DMS 273 (cell line): ENCODE results near the gene PROX2.
A peak's percentile ranks its signal among the peaks of the same experiment; 100 is the strongest.

ENCODE experiments used
- DNase-seq: peaks from one replicate; lab custom pipeline; 2025; ENCODE audit not compliant: unreplicated experiment; lab: John Stamatoyannopoulos, UW

Gene PROX2, protein sequence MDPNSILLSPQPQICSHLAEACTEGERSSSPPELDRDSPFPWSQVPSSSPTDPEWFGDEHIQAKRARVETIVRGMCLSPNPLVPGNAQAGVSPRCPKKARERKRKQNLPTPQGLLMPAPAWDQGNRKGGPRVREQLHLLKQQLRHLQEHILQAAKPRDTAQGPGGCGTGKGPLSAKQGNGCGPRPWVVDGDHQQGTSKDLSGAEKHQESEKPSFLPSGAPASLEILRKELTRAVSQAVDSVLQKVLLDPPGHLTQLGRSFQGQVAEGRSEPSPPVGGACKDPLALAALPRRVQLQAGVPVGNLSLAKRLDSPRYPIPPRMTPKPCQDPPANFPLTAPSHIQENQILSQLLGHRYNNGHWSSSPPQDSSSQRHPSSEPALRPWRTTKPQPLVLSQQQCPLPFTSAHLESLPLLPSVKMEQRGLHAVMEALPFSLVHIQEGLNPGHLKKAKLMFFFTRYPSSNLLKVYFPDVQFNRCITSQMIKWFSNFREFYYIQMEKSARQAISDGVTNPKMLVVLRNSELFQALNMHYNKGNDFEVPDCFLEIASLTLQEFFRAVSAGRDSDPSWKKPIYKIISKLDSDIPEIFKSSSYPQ

DNA sequence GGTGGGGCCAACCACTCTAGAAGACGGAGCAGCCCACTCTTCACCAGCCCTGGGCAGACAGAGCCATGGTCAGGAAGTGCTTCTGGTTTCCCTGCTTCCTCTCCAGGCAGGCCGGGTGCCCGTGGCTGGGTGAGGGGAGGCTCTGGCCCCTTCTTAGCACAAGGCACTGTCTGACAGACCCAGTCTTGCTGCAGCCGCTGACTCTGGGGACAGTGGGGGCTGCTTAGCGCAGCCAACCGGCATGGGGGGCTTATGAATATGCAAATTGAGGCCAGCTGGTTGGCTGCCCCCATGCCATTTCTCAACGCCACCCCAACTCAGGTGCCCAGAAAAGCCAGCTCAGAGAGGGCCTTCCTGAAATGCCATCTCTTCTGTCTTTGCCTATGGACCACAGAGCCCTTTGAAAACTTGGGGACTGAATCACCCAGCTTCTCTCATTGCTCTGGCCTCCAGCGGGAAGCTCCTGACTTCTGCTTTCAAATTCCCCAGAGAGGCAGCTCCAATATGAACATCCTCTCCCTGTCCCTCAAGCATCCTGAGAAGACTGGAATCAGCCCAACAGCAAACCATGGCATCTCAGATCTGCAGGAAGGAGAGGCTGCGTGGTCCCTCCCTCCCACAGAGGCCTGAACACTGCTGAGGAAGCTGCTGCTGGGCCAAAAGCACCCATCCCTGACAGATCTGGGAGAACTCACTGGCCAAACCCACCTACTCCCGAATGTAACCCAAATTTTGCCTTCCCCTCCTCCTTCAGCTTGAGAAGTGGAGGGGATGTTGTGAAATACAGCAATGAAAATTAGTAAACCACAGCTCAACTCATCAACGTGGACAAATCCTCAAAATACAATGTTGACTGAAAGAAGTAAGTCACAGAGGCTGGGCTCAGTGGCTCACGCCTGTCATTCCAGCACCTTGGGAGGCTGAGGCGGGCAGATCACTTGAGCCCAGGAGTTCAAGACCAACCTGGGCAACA, at the start of gene PROX2:
Gene PROX2 (minus strand): TSS at position 205 of the 973 bp plus-strand sequence. CDS start 12,311 bp downstream, outside the sequence.
- no peak for DNase-seq

DNA sequence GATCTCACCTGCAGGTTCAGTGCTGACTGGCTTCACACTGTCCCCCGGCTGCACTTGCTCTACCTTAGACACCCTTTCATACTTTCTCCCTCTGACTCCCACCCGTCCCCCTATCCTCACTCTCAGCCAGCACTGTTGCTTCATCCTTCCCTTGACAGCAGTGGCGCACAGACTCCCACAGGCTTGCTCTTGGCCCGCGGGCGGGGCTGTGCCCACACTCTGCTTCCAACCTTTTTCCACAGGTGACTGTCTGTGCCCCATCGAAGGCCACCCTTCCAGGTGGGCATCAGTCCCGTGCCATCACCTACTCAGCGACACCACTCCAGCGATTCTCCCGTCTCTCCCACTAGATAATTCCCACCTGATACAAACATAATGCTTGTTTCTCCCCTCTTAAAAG, 48.1 kb upstream of the PROX2 start:
- no peak for DNase-seq

DNA sequence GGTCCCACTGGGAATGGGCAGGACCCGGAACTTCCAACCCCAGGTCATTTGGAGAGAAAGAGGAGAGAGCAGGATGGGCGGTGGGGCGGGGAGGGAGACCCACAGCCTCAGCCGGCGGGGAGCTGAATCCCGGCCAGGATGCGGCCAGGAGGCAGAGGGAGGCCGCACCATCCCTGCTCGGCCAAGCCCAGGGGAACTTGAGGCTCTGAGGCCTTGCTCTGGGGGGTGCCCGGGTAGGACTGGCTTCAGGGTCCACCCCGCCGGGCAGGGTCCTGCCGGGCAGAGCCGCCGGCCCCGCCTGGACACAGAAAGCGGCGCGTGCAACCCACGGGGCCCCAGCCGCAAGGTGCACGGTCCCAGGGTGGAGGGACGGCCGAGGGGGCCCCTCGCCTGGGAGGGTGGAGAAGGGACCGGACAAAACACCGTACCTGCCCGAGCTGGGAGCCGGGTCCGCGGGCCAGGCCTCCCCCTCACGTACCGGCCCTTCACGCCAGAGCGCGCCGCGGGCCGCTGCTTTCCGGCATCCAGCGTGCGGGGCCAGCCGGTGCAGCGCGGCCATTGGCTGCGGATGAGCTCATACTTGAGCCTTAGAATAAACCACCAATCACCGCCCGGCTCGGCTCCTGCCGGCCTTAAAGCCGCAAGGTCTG, 46.9 kb upstream of the PROX2 start, which contains the start of gene RPS6KL1:
Gene RPS6KL1 (minus strand): TSS at position 509 of the 650 bp plus-strand sequence. CDS start 1,719 bp downstream, outside the sequence.
- DNase-seq: peak; percentile 96

GRCh38 chr14:74921987-74922751, 46.2 kb upstream of the PROX2 start:
- DNase-seq: no peak

GRCh38 chr14:74921053-74921620, 45.2 kb upstream of the PROX2 start:
- DNase-seq: no peak

GRCh38 chr14:74920281-74920680, 44.3 kb upstream of the PROX2 start:
- no peak for DNase-seq

DNA sequence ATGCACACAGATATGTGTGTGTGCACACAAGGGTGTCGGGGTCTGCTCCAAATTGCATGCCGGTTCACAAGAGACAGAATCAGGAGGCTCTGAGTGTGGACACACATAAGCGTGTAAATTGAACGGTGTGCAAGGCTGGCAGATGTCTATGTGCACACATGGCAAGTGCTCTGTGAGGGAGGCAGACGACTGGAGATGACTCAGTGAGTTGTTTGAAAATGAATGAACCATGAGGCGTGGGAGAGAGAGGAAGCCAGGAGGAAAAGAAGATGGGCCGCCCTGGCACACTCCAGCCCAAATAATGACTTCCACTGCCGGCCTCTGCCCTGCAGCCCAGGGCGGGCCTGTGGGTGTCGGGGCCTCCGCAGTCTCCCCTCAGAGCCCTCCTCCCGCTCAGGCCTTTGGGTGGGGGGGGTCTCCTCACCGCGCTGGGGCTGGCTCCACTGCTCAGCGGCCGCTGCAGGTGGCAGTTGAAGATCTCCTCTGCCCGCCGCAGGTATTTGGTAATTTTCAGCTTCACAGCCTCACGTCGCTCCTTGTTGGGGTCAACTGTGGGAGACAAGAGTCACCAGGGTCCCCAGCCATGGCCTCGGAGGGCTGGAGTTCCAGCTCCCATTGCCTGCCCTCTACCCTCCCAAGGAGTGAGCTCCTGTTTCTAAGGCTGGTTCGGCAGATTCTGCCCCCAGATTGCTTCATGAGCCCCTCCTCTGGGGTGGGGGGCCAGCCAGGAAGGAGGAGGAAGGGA, 43.6 kb upstream of the PROX2 start:
- DNase-seq: no peak

GRCh38 chr14:74918380-74918779, 42.4 kb upstream of the PROX2 start:
- DNase-seq: no peak

- DNase-seq: no peak
Measured at GRCh38 chr14:74917646-74918081, 41.7 kb upstream of the PROX2 start.

DNA sequence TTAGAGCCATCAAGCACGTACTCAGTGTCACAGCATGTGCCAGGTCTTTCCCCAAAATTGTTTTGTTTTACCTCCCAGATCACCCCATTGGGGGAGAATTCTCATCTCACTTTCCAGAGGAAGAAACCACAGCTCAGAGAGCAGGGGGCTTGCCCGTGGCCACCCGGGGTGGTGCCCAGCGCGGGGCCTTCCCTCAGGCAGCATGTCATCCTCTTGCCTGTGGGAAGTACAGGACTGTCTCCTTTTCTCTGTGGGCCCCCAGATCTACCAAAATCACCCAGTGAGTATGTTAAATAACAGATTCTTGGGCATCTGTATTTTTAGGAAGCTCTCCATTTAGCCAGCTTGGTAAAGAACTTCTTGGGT, 41.2 kb upstream of the PROX2 start:
- DNase-seq: no peak

- DNase-seq: no peak
Measured at GRCh38 chr14:74915826-74916225, 39.9 kb upstream of the PROX2 start.

- DNase-seq: no peak
Measured at GRCh38 chr14:74915426-74915825, 39.5 kb upstream of the PROX2 start.

GRCh38 chr14:74913986-74914573, 38.1 kb upstream of the PROX2 start:
- peak; percentile 84 for DNase-seq

GRCh38 chr14:74913393-74913910, 37.5 kb upstream of the PROX2 start:
- no peak for DNase-seq

DNA sequence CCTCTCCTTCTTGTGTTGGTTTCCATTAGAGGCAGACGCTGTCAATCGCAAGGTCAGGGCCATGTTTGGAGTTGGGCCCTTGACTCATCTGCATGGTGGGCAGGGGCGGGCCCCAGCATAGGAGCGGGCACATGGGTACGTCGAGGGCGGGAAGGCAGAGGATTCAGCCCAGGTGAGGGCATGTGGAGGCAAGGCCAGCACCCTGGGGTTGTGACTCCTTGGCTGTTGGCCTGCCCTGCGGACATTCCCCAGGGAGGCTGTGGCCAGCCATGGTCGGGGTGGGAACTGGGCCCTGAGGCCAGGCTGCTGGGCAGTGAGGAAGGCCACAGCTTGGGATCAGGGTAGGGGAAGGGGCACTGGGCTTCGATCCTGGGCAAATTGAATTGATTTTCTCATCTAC, 36.9 kb upstream of the PROX2 start:
- DNase-seq: no peak

DNA sequence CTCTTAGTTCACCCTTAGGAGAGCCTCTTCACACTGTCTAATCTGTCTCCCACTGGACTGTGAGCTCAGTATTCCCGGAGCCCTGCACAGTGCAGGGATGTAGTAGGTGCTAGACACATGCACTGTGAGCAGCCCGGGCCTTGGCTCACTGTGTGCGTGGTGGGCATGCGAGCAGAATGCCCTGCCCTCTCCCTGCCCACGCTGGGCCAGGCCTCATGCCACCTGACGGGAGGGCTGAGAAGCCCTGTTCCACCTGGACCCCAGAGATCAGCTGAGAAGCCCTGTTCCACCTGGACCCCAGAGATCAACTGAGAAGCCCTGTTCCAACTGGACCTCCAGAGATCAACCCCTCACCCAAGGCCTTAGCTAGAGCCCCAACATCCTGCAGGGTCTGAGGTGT, 36.2 kb upstream of the PROX2 start:
- DNase-seq: no peak

- DNase-seq: no peak
Measured at GRCh38 chr14:74911704-74912103, 35.8 kb upstream of the PROX2 start.

DNA sequence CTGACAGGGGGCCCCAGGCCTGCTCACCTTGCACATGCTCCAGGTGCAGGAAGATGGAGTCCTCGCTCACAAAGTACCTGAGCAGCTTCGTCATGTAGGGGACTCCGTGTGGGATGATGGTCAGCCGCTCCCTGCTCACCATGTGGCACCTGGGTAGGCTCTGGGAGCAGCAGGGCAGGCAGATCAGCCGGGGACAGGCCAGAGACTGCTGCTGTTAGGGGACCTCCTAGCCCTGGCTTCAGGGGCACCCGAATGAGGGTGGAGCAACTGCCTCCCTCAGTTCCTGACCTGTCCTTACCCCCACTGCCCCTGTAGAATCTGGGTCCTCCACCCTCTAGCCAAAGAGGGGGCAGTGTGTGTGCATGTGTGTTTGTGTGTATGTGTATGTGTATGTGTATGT, 35.3 kb upstream of the PROX2 start:
- no peak for DNase-seq
